Adrenal gland (tissue), 12 donors: ENCODE measurements around the gene MRPS12. TPM values are rescaled to one million over a fixed set of nuclear protein-coding genes. Genes with fewer than 3 reads are reported as not detected.
"Not testable (repeated sequence)": the region's sequence is repeated elsewhere in the genome, so short reads cannot be mapped to it uniquely, and the experiment has no call there.

Experiments used
- DNase-seq, 7 donors: peaks; one replicate each; pipeline ENCODE4 v3.0.0-alpha.2; 2019 to 2020
- H3K27ac ChIP-seq, 5 donors: fragments of 200-600 bp; sonication (generic) in 4 of 5; 1 replicate in 3 of 5; 2 replicates in 2 of 5; pipeline versions ENCODE4 v1.5.1 to v1.8.0; 2016 to 2020; ENCODE audit warnings: mild to moderate bottlenecking in 1 of 5
- H3K27me3 ChIP-seq: fragments of 200-600 bp; 2 replicates; pipeline ENCODE4 v1.8.0; 2021
- H3K36me3 ChIP-seq, 2 donors: fragments of 200-600 bp; replicated peaks in 1 of 2; 1 replicate in 1 of 2; 2 replicates in 1 of 2; pipeline versions ENCODE4 v1.5.1 to v1.8.0; 2018 to 2022
- H3K4me1 ChIP-seq, 2 donors: fragments of 200-600 bp; replicated peaks in 1 of 2; 1 replicate in 1 of 2; 2 replicates in 1 of 2; pipeline versions ENCODE4 v1.5.1 to v1.8.0; 2018 to 2021
- H3K4me3 ChIP-seq, 4 donors: fragments of 200-600 bp; sonication (generic) in 3 of 4; one replicate each; pipeline ENCODE4 v1.5.1; 2016 to 2018
- H3K9me3 ChIP-seq, 3 donors: fragments of 200-600 bp; sonication (generic) in 1 of 3; replicated peaks in 1 of 3; 1 replicate in 2 of 3; 2 replicates in 1 of 3; pipeline versions ENCODE4 v1.5.1 to v1.8.0; 2016 to 2021
- CTCF ChIP-seq, 6 experiments: fragments of 450-650 bp in 4 of 6; fragments of 200-600 bp in 2 of 6; sonication (generic) in 1 of 6; IDR thresholded peaks; 1 replicate in 5 of 6; 2 replicates in 1 of 6; pipeline versions ENCODE4 v1.5.1 to v1.8.0; 2016 to 2021; ENCODE audit warnings: antibody characterized with exemption in 6 of 6, mild to moderate bottlenecking in 2 of 6, moderate library complexity in 1 of 6
- POLR2A ChIP-seq, 2 donors: fragments of 450-650 bp; IDR thresholded peaks; one replicate each; pipeline ENCODE4 v1.6.1; 2017; ENCODE audit warnings: antibody characterized with exemption in 2 of 2, mild to moderate bottlenecking in 2 of 2, moderate library complexity in 1 of 2
- WGBS, 4 donors: extraction: QIAGEN DNeasy Blood & Tissue Kit in 2 of 4; methylation state at CpG; one replicate each; pipeline versions ENCODE4 v1.1.5 to v1.1.7; 2013 to 2017; 5-methylcytosine and 5-hydroxymethylcytosine counted together
- intact Hi-C, 2 donors: fragments of 100-400 bp; cut with DNase I; formaldehyde crosslinking; loops; one replicate each; pipeline versions ENCODE4 v1.14.1 to v1.15.0; 2022 to 2023
- polyA plus RNA-seq, 3 donors: library from polyadenylated mRNA; stranded (reverse); fragments of 200-250 nt in 2 of 3; fragments of 350-450 nt in 1 of 3; fragmentation: Illumina TruSeq in 1 of 3; extraction: RNeasy Lipid Tissue Mini Kit (QIAGEN cat#74804) in 1 of 3; gene quantifications; one replicate each; pipeline ENCODE4 v1.2.3, GENCODE V29; 2013 to 2014
- total RNA-seq, 9 donors: library from RNA; depleted of rRNA in 4 of 9; stranded (reverse); fragments of >200 nt in 4 of 9; fragments of 120-200 nt in 1 of 9; fragmentation: NEBNext Ultra II Directional in 1 of 9; extraction: Animal tissue kit (Norgen Biotek cat#: 25700) in 1 of 9; gene quantifications; one replicate each; pipeline versions ENCODE4 v1.1.0 to v1.2.4, GENCODE V29; 2013 to 2023
- donor health status: healthy with polysubstance abuse.
- donor health status: Bipolar disorder and iron deficiency.
- donor health status: DM: yes; HTN: yes; CAD: no.
- donor health status: DM: no; HTN: no; CAD: no.
- donor health status: DM: no; HTN: no; CAD: no.
- donor health status: DM: yes; HTN: yes; CAD: no.

Gene MRPS12
- total and polyA plus RNA-seq, 12 donors = 14.6 to 64.4 (median 43.3) TPM

DNA sequence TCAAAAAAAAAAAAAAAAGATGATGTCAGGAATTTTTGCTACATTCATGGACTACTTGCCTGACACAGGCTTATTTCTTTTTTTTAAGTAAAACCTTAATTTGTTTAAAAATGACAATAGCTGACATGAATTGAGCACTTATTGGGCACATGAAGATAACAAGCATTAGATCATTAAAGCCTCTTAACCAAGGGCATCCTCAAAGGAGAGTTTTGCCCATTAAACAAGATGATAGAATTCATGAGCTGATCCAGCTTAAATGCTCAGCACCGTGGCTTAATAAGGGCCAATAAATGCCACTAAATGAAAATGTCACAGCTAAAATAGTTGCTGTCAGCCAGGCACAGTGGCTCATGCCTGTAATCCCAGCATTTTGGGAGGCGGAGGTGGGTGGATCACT, 25.5 kb downstream of the MRPS12 start:
- 80 to 94% (median 88%) methylated on average over 2 of the region's 2 CpGs for WGBS, 4 donors
- no peak for DNase-seq
- Histone ChIP-seq H3K27me3 (no peaks in the 10 kb centered on the region), H3K27ac (no peak overlapping the region), H3K36me3 (no peaks in the 10 kb centered on the region), H3K4me1 (no peaks in the 10 kb centered on the region), H3K4me3 (no peak overlapping the region), H3K9me3 (no peaks in the 10 kb centered on the region)
- TF ChIP-seq POLR2A (IDR thresholded peaks at IDR 0.05) = no peak
- no peak for TF ChIP-seq CTCF (IDR thresholded peaks at IDR 0.05)
- intact Hi-C loops = loop anchor here in 1 of 2 donors (10.0 kb wide), 1 partner anchor 441 kb away; no protein-coding TSS in a partner anchor

DNA sequence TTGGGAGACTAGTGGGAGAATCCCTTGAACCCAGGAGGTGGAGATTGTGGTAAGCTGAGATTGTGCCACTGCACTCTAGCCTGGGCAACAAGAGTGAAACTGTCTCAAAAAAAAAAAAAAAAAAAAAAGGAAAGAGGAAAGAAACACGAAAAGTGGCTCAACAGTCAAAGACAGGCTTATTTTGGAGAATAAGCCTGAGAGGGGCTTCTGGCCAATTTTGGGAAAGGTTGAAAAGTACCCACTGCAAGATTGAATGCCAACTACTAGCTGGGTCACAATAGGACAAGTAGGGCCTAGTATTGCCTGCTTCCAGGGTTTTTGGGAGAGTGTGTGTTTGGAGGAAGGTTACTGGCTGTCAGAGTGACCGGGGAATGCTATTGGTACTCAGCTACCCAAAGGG, 27.6 kb downstream of the MRPS12 start:
- 78 to 87% (median 86%) methylated on average over 2 of the region's 2 CpGs for WGBS, 4 donors
- intact Hi-C loops = loop anchor here in 1 of 2 donors (10.0 kb wide), 1 partner anchor 444 kb away; no protein-coding TSS in a partner anchor
- Histone ChIP-seq H3K27me3 (no peaks in the 10 kb centered on the region), H3K4me3 (no peak overlapping the region), H3K9me3 (no peaks in the 10 kb centered on the region), H3K27ac (no peak overlapping the region), H3K36me3 (no peaks in the 10 kb centered on the region), H3K4me1 (no peaks in the 10 kb centered on the region)
- DNase-seq = no peak
- TF ChIP-seq POLR2A (IDR thresholded peaks at IDR 0.05) (no peak), CTCF (IDR thresholded peaks at IDR 0.05) (no peak)

GRCh38 chr19:38959618-38960017, 28.9 kb downstream of the MRPS12 start:
- WGBS, 4 donors = 82 to 89% (median 87%) methylated on average over 5 of the region's 5 CpGs
- H3K27ac ChIP-seq = no peak overlapping the region
- H3K4me3 ChIP-seq = no peak overlapping the region
- intact Hi-C loops = loop anchor here in 1 of 2 donors (10.0 kb wide), 1 partner anchor 445 kb away; no protein-coding TSS in a partner anchor
- H3K36me3 ChIP-seq = no peaks in the 10 kb centered on the region
- no peak for DNase-seq
- TF ChIP-seq CTCF (IDR thresholded peaks at IDR 0.05) = no peak
- no peak for TF ChIP-seq POLR2A (IDR thresholded peaks at IDR 0.05)
- no peaks in the 10 kb centered on the region for H3K27me3 ChIP-seq
- no peaks in the 10 kb centered on the region for H3K4me1 ChIP-seq
- H3K9me3 ChIP-seq = no peaks in the 10 kb centered on the region

DNA sequence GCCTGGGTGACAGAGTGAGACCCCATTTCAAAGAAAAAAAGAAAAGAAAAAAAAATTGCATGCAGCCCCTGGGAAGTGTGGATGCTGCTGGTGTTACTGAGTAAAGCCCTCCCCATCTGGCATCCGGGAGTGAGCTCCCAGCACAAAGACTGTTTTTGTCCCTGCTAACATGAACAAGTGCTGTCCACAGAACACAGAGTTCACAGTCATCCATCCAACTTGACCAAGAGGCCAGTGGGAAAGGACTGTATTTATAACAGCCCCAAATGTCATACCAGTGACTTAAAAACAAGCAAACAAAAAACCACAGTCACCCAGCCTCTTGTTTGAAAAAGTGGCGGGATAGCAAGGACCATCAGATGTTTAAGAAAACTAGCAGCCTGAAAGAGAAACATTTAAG, 34.0 kb downstream of the MRPS12 start:
- TF ChIP-seq POLR2A (IDR thresholded peaks at IDR 0.05) (no peak), CTCF (IDR thresholded peaks at IDR 0.05) (no peak)
- WGBS, 4 donors = 86 to 92% (median 90%) methylated on average over 2 of the region's 2 CpGs
- DNase-seq = no peak
- Histone ChIP-seq H3K36me3 (no peaks in the 10 kb centered on the region), H3K4me3 (no peak overlapping the region), H3K27ac (no peak overlapping the region), H3K27me3 (no peaks in the 10 kb centered on the region), H3K9me3 (no peaks in the 10 kb centered on the region), H3K4me1 (no peaks in the 10 kb centered on the region)
- intact Hi-C loops = no loop called here

GRCh38 chr19:38966149-38966548, 35.4 kb downstream of the MRPS12 start:
- H3K27ac ChIP-seq, H3K9me3 ChIP-seq, H3K27me3 ChIP-seq, H3K4me3 ChIP-seq, H3K4me1 ChIP-seq, intact Hi-C loops, DNase-seq, H3K36me3 ChIP-seq: not testable (repeated sequence)
- 91 to 97% (median 93%) methylated on average over 5 of the region's 5 CpGs for WGBS, 4 donors
